Endothelial cell of umbilical vein (primary cell): ENCODE data around the gene SYT7.

Experiments
- CTCF ChIP-seq, 2 donors: IDR thresholded peaks; 1 replicate in 1 of 2; 2 replicates in 1 of 2; pipeline ENCODE4 v1.5.1; 2011; ENCODE audit warnings: low read length in 2 of 2, mild to moderate bottlenecking in 2 of 2, moderate library complexity in 2 of 2, control low read depth in 1 of 2, inconsistent platforms in 1 of 2, low read depth in 1 of 2; ENCODE audit not compliant: insufficient read depth in 1 of 2; ENCODE audit errors: extremely low read depth in 1 of 2
- EZH2 ChIP-seq: IDR thresholded peaks from 2 replicates; pipeline ENCODE4 v1.6.1; 2012; ENCODE audit warnings: borderline replicate concordance, low read depth, mild to moderate bottlenecking, moderate library complexity, low read length, inconsistent platforms; ENCODE audit not compliant: severe bottlenecking
- GATA2 ChIP-seq: IDR thresholded peaks from 2 replicates; pipeline ENCODE4 v1.7.0; 2011; ENCODE audit warnings: low read depth, mild to moderate bottlenecking, moderate library complexity, mixed read lengths, low read length; ENCODE audit not compliant: insufficient read length, insufficient read depth
- JUN ChIP-seq: IDR thresholded peaks from 2 replicates; pipeline ENCODE4 v1.6.1; 2011; ENCODE audit warnings: borderline replicate concordance, low read depth; ENCODE audit not compliant: insufficient read length, insufficient read depth
- MYC ChIP-seq: IDR thresholded peaks from one replicate; pipeline ENCODE4 v1.6.1; 2011; ENCODE audit warnings: mild to moderate bottlenecking, low read depth, low read length
- POLR2A ChIP-seq: IDR thresholded peaks from 2 replicates; pipeline ENCODE4 v1.6.1; 2012; ENCODE audit warnings: low read depth, mild to moderate bottlenecking, control low read depth, low read length
- POLR2AphosphoS5 ChIP-seq: IDR thresholded peaks from 2 replicates; pipeline ENCODE4 v1.6.1; 2012; ENCODE audit warnings: low read depth, mild to moderate bottlenecking, control low read depth, low read length, moderate library complexity; ENCODE audit not compliant: insufficient read depth
- TF ChIP-seq, protein P1 (sequence below): IDR thresholded peaks from 2 replicates; pipeline ENCODE4 v1.6.1; 2011; ENCODE audit not compliant: insufficient read depth, insufficient read length

- TF ChIP-seq CTCF (IDR thresholded peaks at IDR 0.05; ENCODE audit: extremely low read depth in 1 of 2, insufficient read depth in 1 of 2, low read depth in 1 of 2, low read length in 2 of 2) (no peak), POLR2AphosphoS5 (no peak), POLR2A (no peak), EZH2 (no peak), MYC (no peak), GATA2 (no peak), JUN (no peak)
- TF ChIP-seq, protein P1, sequence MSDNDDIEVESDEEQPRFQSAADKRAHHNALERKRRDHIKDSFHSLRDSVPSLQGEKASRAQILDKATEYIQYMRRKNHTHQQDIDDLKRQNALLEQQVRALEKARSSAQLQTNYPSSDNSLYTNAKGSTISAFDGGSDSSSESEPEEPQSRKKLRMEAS: no peak
Measured at GRCh38 chr11:61499816-61500491, 80.9 kb downstream of the SYT7 start.
